PC-3 (cell line): ENCODE data around the gene MCAT.

Experiments
- CTCF ChIP-seq: fragments of 300-600 bp; sonication (generic); conservative IDR thresholded peaks from 2 replicates; pipeline ENCODE4 v1.5.1; 2017; ENCODE audit warnings: antibody characterized with exemption, low read depth, mild to moderate bottlenecking, low read length
- EZH2 ChIP-seq: fragments of 300-600 bp; sonication (generic); IDR thresholded peaks from one replicate; pipeline ENCODE4 v1.6.1; 2017; ENCODE audit warnings: antibody characterized with exemption, mild to moderate bottlenecking, low read length; ENCODE audit not compliant: unreplicated experiment
- EZH2phosphoT487 ChIP-seq: fragments of 300-600 bp; sonication (generic); IDR thresholded peaks from 2 replicates; pipeline ENCODE4 v1.6.1; 2018; ENCODE audit warnings: mild to moderate bottlenecking, antibody characterized with exemption, low read length, borderline replicate concordance

DNA sequence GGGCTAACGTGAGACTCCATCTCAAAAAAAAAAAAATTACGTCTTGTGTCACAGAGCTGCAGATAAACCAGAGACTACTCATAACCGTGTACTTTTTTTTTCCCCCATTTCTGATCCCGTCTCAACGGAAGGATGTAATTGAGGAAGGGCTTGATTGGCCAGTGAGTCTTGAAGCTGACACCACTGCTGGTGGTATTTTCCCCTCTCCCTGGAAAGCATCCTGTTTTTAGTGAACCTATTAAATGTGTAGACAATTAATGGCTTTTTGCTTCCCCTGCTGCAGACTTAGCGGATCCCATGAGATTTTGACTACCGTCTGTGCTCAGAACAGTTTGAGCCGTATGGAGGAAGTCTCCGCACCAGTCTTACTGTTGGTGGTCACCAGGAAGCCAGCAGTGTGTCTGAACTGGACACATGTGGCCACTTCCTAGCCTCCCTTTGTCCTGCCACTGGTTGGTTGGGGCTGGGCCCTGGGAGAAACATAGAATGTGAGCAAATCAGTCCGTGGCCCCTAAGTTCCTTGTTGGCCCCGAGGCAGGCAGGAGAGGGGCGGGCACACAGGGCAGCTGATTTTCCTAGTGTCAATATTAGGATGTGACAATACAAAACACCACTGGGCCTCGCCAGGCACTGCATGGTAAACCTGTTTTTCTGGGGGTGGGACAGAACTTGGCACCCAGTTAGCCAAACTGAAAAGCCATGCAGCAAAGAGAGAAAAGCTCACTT is 29.5 kb downstream of the MCAT start:
- TF ChIP-seq CTCF = no peak
- no peak for TF ChIP-seq EZH2
- no peak for TF ChIP-seq EZH2phosphoT487
